Esophagus squamous epithelium (tissue), 4 donors: ENCODE results near the gene TSHZ2.

ENCODE experiments used
- CTCF ChIP-seq, 6 experiments: fragments of 450-650 bp in 4 of 6; fragments of 200-600 bp in 2 of 6; sonication (generic) in 2 of 6; IDR thresholded peaks; one replicate each; pipeline ENCODE4 v1.5.1; 2016 to 2019; ENCODE audit warnings: antibody characterized with exemption in 6 of 6, mild to moderate bottlenecking in 4 of 6, moderate library complexity in 4 of 6
- POLR2A ChIP-seq, 4 donors: fragments of 450-650 bp; IDR thresholded peaks; one replicate each; pipeline ENCODE4 v1.6.1; 2017; ENCODE audit warnings: antibody characterized with exemption in 4 of 4, mild to moderate bottlenecking in 4 of 4, moderate library complexity in 3 of 4

- TF ChIP-seq POLR2A (IDR thresholded peaks at IDR 0.05) (no peak), CTCF (IDR thresholded peaks at IDR 0.05) (no peak)
Observed at GRCh38 chr20:53181866-53182376, 209.8 kb downstream of the TSHZ2 start.
